ENCODE data around the gene LMO1.

Gene LMO1

DNA sequence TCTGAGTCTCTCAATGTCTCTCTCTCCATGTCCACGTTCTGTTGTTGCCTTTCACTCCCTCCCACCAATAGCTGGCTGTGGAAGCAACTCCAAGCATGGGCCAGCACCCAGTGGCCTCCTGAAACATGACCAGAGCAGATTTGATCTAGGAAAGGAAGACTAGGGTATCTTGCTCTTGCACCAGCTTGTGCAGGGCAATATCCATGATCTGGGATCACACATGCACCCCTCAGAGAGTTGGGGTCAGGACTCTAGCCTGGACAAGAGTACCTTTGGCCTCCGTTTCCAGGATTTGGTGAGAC lies 60.3 kb downstream of the LMO1 start:
- no peak overlapping the region for H3K4me3 ChIP-seq (replicated peaks; ENCODE audit: insufficient read depth, low read length)
- TF ChIP-seq, protein P1, sequence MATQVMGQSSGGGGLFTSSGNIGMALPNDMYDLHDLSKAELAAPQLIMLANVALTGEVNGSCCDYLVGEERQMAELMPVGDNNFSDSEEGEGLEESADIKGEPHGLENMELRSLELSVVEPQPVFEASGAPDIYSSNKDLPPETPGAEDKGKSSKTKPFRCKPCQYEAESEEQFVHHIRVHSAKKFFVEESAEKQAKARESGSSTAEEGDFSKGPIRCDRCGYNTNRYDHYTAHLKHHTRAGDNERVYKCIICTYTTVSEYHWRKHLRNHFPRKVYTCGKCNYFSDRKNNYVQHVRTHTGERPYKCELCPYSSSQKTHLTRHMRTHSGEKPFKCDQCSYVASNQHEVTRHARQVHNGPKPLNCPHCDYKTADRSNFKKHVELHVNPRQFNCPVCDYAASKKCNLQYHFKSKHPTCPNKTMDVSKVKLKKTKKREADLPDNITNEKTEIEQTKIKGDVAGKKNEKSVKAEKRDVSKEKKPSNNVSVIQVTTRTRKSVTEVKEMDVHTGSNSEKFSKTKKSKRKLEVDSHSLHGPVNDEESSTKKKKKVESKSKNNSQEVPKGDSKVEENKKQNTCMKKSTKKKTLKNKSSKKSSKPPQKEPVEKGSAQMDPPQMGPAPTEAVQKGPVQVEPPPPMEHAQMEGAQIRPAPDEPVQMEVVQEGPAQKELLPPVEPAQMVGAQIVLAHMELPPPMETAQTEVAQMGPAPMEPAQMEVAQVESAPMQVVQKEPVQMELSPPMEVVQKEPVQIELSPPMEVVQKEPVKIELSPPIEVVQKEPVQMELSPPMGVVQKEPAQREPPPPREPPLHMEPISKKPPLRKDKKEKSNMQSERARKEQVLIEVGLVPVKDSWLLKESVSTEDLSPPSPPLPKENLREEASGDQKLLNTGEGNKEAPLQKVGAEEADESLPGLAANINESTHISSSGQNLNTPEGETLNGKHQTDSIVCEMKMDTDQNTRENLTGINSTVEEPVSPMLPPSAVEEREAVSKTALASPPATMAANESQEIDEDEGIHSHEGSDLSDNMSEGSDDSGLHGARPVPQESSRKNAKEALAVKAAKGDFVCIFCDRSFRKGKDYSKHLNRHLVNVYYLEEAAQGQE (IDR thresholded peaks at IDR 0.05; ENCODE audit: insufficient replicate concordance, low read depth): no peak
- TF ChIP-seq, protein P2, sequence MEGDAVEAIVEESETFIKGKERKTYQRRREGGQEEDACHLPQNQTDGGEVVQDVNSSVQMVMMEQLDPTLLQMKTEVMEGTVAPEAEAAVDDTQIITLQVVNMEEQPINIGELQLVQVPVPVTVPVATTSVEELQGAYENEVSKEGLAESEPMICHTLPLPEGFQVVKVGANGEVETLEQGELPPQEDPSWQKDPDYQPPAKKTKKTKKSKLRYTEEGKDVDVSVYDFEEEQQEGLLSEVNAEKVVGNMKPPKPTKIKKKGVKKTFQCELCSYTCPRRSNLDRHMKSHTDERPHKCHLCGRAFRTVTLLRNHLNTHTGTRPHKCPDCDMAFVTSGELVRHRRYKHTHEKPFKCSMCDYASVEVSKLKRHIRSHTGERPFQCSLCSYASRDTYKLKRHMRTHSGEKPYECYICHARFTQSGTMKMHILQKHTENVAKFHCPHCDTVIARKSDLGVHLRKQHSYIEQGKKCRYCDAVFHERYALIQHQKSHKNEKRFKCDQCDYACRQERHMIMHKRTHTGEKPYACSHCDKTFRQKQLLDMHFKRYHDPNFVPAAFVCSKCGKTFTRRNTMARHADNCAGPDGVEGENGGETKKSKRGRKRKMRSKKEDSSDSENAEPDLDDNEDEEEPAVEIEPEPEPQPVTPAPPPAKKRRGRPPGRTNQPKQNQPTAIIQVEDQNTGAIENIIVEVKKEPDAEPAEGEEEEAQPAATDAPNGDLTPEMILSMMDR (IDR thresholded peaks at IDR 0.05; ENCODE audit: insufficient read depth, low read length): no peak
- TF ChIP-seq GABPA (IDR thresholded peaks at IDR 0.05; ENCODE audit: low read depth) (no peak), SPI1 (IDR thresholded peaks at IDR 0.05; ENCODE audit: borderline replicate concordance, low read depth) (no peak), POLR2AphosphoS5 (IDR thresholded peaks at IDR 0.05; ENCODE audit: low read depth) (no peak)

DNA sequence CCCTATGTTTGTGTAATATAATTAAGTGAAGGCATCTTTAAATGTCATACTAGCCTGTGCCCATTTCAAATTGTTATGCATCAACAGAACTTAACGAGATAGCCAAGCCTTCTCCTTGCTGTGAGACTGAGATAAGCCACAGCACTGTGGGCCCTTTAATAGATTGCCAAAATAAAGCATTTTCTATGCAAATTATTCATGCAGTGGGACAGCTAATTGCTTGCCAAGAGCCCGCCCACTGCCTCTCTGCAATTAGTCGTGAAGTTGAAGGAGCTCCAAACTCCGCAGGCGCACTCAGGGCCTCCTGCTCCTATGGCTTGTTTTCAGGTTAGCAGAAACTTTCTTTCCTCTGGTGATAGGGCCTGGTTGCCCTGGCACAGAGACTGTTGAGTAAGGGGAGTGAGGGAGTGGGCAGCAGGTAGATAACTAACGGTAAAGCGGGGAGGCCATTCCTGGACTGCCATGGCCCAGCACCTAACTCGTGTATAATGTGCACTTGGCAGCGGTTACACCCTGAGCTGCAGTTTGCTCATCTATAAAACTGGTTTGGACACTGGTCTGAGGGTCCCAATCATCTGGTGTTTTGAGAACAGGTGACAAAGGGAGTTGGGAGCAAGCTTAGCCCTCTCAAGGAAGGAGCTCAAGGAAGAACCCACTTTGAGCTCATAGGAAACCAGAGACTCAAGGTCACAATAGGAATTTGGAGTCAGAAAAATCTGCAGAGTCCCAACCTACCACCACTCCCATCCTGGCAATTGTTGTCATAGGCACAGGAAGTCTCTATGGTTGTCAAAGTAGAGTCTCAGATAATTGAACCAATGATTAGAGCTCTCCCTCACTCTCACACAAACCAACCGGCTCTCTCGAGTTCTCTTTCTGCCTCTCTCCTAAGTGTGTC lies 60.9 kb downstream of the LMO1 start:
- H3K27me3 ChIP-seq (ENCODE audit: insufficient read depth, poor library complexity, severe bottlenecking): no peaks in the 10 kb centered on the region
- H3K4me3 ChIP-seq (replicated peaks; ENCODE audit: insufficient read depth, low read length): no peak overlapping the region
- no peak for DNase-seq (ENCODE audit: low read depth in 1 of 2, low spot score in 1 of 2)
- H3K27ac ChIP-seq (replicated peaks): no peak overlapping the region
- TF ChIP-seq POLR2AphosphoS5 (IDR thresholded peaks at IDR 0.05; ENCODE audit: low read depth): no peak
- TF ChIP-seq, protein P1 (IDR thresholded peaks at IDR 0.05; ENCODE audit: insufficient replicate concordance, low read depth): no peak
- no peak for TF ChIP-seq GABPA (IDR thresholded peaks at IDR 0.05; ENCODE audit: low read depth)
- no peak for TF ChIP-seq SPI1 (IDR thresholded peaks at IDR 0.05; ENCODE audit: borderline replicate concordance, low read depth)
- TF ChIP-seq, protein P2 (IDR thresholded peaks at IDR 0.05; ENCODE audit: insufficient read depth, low read length): no peak

More for the DNA sequence above, 60.3 kb downstream of the LMO1 start:
- no peak for DNase-seq (ENCODE audit: low read depth in 1 of 2, low spot score in 1 of 2)
- Histone ChIP-seq H3K27ac (replicated peaks) (no peak overlapping the region), H3K27me3 (ENCODE audit: insufficient read depth, poor library complexity, severe bottlenecking) (no peaks in the 10 kb centered on the region)

DNA sequence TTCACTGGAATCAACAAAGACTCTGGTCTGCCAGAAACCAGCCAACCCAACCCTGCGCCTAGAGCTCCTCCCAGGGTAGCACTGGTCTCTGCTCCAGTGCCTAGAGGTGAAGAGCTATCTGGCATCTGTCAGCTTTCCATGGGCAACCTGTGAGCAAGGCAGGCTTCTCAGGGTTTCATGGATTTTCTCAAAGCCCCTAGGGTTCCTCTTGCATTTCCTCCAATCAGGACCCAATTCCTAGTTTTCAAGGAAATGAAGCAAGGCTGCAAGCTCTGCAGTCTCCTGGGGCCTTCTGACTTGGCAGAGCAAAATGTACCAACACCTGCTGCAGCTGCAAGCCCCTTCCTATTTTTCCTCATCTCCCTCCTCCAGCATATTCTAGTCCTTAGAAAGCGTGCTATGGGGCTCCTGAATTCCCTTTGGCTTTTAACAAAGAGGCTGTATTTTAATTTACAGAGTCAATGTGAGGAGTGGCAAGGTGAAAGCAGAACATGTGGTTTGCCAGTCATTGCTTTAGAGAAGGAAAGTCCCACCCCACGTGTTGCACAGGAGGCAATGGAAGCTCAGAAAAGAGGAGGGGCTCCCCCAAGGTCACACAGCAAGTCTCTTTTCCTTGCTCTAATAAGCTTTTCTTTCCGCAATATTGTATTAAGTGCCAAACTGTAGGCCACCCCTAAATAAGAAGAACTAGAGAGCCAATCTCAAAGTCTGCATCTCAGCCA lies 61.9 kb downstream of the LMO1 start:
- Histone ChIP-seq H3K4me3 (replicated peaks; ENCODE audit: insufficient read depth, low read length) (no peak overlapping the region), H3K27ac (replicated peaks) (peak overlapping the region; percentile 39), H3K27me3 (ENCODE audit: insufficient read depth, poor library complexity, severe bottlenecking) (no peaks in the 10 kb centered on the region)
- TF ChIP-seq POLR2AphosphoS5 (IDR thresholded peaks at IDR 0.05; ENCODE audit: low read depth): no peak
- TF ChIP-seq SPI1 (IDR thresholded peaks at IDR 0.05; ENCODE audit: borderline replicate concordance, low read depth): no peak
- TF ChIP-seq, protein P1 (IDR thresholded peaks at IDR 0.05; ENCODE audit: insufficient replicate concordance, low read depth): no peak
- TF ChIP-seq GABPA (IDR thresholded peaks at IDR 0.05; ENCODE audit: low read depth): no peak
- DNase-seq (ENCODE audit: low read depth in 1 of 2, low spot score in 1 of 2): peak in 1 of 2 experiments; percentile 73

All from HL-60 (cell line).